Large intestine (tissue), 3 donors: ENCODE results near the gene AKT3. TPM values are rescaled to one million over a fixed set of nuclear protein-coding genes. Genes with fewer than 3 reads are reported as not detected.
A peak's percentile ranks its signal among the peaks of the same experiment; 100 is the strongest.

Experiments used
- DNase-seq, 2 donors: peaks; one replicate each; pipeline versions ENCODE4 v3.0.0 to v3.0.0-alpha.2; 2013
- H3K27ac ChIP-seq: one replicate; pipeline ENCODE4 v1.5.1; 2013; ENCODE audit warnings: low read length
- H3K27me3 ChIP-seq: 2 replicates; pipeline ENCODE4 v1.6.1; 2013; ENCODE audit warnings: low read length; ENCODE audit not compliant: control insufficient read depth, insufficient read depth
- H3K36me3 ChIP-seq: 2 replicates; pipeline ENCODE4 v1.6.1; 2013; ENCODE audit warnings: low read length; ENCODE audit not compliant: control insufficient read depth, insufficient read depth
- H3K4me1 ChIP-seq: one replicate; pipeline ENCODE4 v1.6.1; 2013; ENCODE audit warnings: low read length; ENCODE audit not compliant: control insufficient read depth, insufficient read depth
- H3K4me3 ChIP-seq: one replicate; pipeline ENCODE4 v1.5.1; 2013; ENCODE audit warnings: low read length
- H3K9me3 ChIP-seq: one replicate; pipeline ENCODE4 v1.6.1; 2013; ENCODE audit warnings: mild to moderate bottlenecking, low read depth, low read length, moderate library complexity; ENCODE audit not compliant: control insufficient read depth
- WGBS: methylation state at CpG from one replicate; pipeline ENCODE4 v1.1.5; 2013; ENCODE audit warnings: low lambda C conversion rate; ENCODE audit not compliant: insufficient coverage; 5-methylcytosine and 5-hydroxymethylcytosine counted together
- polyA plus RNA-seq: library from polyadenylated mRNA; unstranded; fragments of 120-200 nt; gene quantifications from one replicate; pipeline ENCODE4 v1.2.1, GENCODE V29; 2013

The AKT3 gene
- polyA plus RNA-seq, 1 donor, result 14.0 TPM

- Histone ChIP-seq H3K27me3 (no peaks in the 10 kb centered on the region), H3K36me3 (peaks cover 3% of the 10 kb centered on the region), H3K9me3 (no peaks in the 10 kb centered on the region), H3K4me1 (no peaks in the 10 kb centered on the region), H3K27ac (no peak overlapping the region), H3K4me3 (no peak overlapping the region)
- WGBS, result 60% methylated on average over 1 of the region's 10 CpGs
- DNase-seq, result peak; percentile 33 to 45
Observed at GRCh38 chr1:243505986-243506689, 343.9 kb downstream of the AKT3 start.

- WGBS, result 100% methylated on average over 1 of the region's 8 CpGs
- Histone ChIP-seq H3K27me3 (no peaks in the 10 kb centered on the region), H3K4me1 (no peaks in the 10 kb centered on the region), H3K4me3 (no peak overlapping the region), H3K9me3 (no peaks in the 10 kb centered on the region), H3K27ac (no peak overlapping the region), H3K36me3 (peaks cover 5% of the 10 kb centered on the region)
- DNase-seq, result no peak
Observed at GRCh38 chr1:243503155-243503554, 346.9 kb downstream of the AKT3 start.

GRCh38 chr1:243501002-243501401 is 349.0 kb downstream of the AKT3 start:
- Histone ChIP-seq H3K36me3 (peaks cover 14% of the 10 kb centered on the region), H3K9me3 (no peaks in the 10 kb centered on the region), H3K27ac (no peak overlapping the region), H3K4me1 (no peaks in the 10 kb centered on the region), H3K4me3 (no peak overlapping the region), H3K27me3 (no peaks in the 10 kb centered on the region)
- WGBS, result no CpG with 5 or more reads among the region's 5 CpGs
- no peak for DNase-seq

GRCh38 chr1:243500512-243500911 is 349.5 kb downstream of the AKT3 start:
- H3K4me3 ChIP-seq, result no peak overlapping the region
- WGBS, result no CpG with 5 or more reads among the region's 5 CpGs
- no peak for DNase-seq
- H3K27ac ChIP-seq, result no peak overlapping the region
- no peaks in the 10 kb centered on the region for H3K27me3 ChIP-seq
- no peaks in the 10 kb centered on the region for H3K9me3 ChIP-seq
- peaks cover 16% of the 10 kb centered on the region for H3K36me3 ChIP-seq
- H3K4me1 ChIP-seq, result no peaks in the 10 kb centered on the region

- no CpG with 5 or more reads among the region's 10 CpGs for WGBS
- Histone ChIP-seq H3K27me3 (no peaks in the 10 kb centered on the region), H3K27ac (no peak overlapping the region), H3K4me1 (no peaks in the 10 kb centered on the region), H3K4me3 (no peak overlapping the region), H3K36me3 (peaks cover 20% of the 10 kb centered on the region), H3K9me3 (peaks cover 4% of the 10 kb centered on the region)
- DNase-seq, result no peak
Observed at GRCh38 chr1:243499711-243500110, 350.3 kb downstream of the AKT3 start.

GRCh38 chr1:243499248-243499647 is 350.8 kb downstream of the AKT3 start:
- peaks cover 20% of the 10 kb centered on the region for H3K36me3 ChIP-seq
- no peak for DNase-seq
- no peaks in the 10 kb centered on the region for H3K27me3 ChIP-seq
- no CpG with 5 or more reads among the region's 4 CpGs for WGBS
- no peak overlapping the region for H3K4me3 ChIP-seq
- no peaks in the 10 kb centered on the region for H3K4me1 ChIP-seq
- H3K9me3 ChIP-seq, result peaks cover 4% of the 10 kb centered on the region
- H3K27ac ChIP-seq, result no peak overlapping the region

- H3K27ac ChIP-seq, result no peak overlapping the region
- peaks cover 20% of the 10 kb centered on the region for H3K36me3 ChIP-seq
- H3K27me3 ChIP-seq, result no peaks in the 10 kb centered on the region
- DNase-seq, result no peak
- no peak overlapping the region for H3K4me3 ChIP-seq
- no peaks in the 10 kb centered on the region for H3K4me1 ChIP-seq
- H3K9me3 ChIP-seq, result peaks cover 4% of the 10 kb centered on the region
- no CpG with 5 or more reads among the region's 10 CpGs for WGBS
Observed at GRCh38 chr1:243497939-243498681, 351.9 kb downstream of the AKT3 start.

GRCh38 chr1:243496806-243497205 is 353.2 kb downstream of the AKT3 start:
- H3K4me3 ChIP-seq, result no peak overlapping the region
- H3K27ac ChIP-seq, result no peak overlapping the region
- DNase-seq, result no peak
- H3K36me3 ChIP-seq, result peaks cover 20% of the 10 kb centered on the region
- H3K27me3 ChIP-seq, result no peaks in the 10 kb centered on the region
- H3K4me1 ChIP-seq, result no peaks in the 10 kb centered on the region
- peaks cover 4% of the 10 kb centered on the region for H3K9me3 ChIP-seq
- no CpG with 5 or more reads among the region's 11 CpGs for WGBS

GRCh38 chr1:243496187-243496646 is 353.8 kb downstream of the AKT3 start:
- no peak overlapping the region for H3K27ac ChIP-seq
- no peak for DNase-seq

GRCh38 chr1:243495442-243496186 is 354.4 kb downstream of the AKT3 start:
- Histone ChIP-seq H3K27me3 (no peaks in the 10 kb centered on the region), H3K9me3 (peaks cover 4% of the 10 kb centered on the region), H3K36me3 (peaks cover 23% of the 10 kb centered on the region), H3K27ac (no peak overlapping the region), H3K4me3 (no peak overlapping the region), H3K4me1 (peaks cover 2% of the 10 kb centered on the region)
- no CpG with 5 or more reads among the region's 24 CpGs for WGBS
- no peak for DNase-seq

More at GRCh38 chr1:243496187-243496646, 353.8 kb downstream of the AKT3 start:
- no peak overlapping the region for H3K4me3 ChIP-seq
- H3K36me3 ChIP-seq, result peaks cover 20% of the 10 kb centered on the region
- 40% methylated on average over 1 of the region's 19 CpGs for WGBS
- H3K27me3 ChIP-seq, result no peaks in the 10 kb centered on the region
- H3K9me3 ChIP-seq, result peaks cover 4% of the 10 kb centered on the region
- no peaks in the 10 kb centered on the region for H3K4me1 ChIP-seq
